GM18511 (cell line): ENCODE data around the gene PHC3.
"Not testable (repeated sequence)": the region's sequence is repeated elsewhere in the genome, so short reads cannot be mapped to it uniquely, and the experiment has no call there.

ENCODE experiments used
- ATAC-seq: cut with Tn5 transposase; IDR thresholded peaks from one replicate; pipeline ENCODE4 v1.9.1; 2021; ENCODE audit warnings: mild to moderate bottlenecking, moderate library complexity; ENCODE audit not compliant: unreplicated experiment

PHC3 gene

GRCh38 chr3:170180908-170181885, at the start of gene PHC3:
PHC3 (minus strand) TSS chr3:170181733; CDS start chr3:170181715, 18 bp downstream.
- peak; percentile 80 for ATAC-seq

GRCh38 chr3:170228093-170228766, 46.7 kb upstream of the PHC3 start:
- ATAC-seq, result no peak

GRCh38 chr3:170226426-170226960, 45.0 kb upstream of the PHC3 start:
- no peak for ATAC-seq

GRCh38 chr3:170225166-170225565, 43.6 kb upstream of the PHC3 start:
- ATAC-seq, result no peak

- ATAC-seq, result peak; percentile 42
These were observed 41.4 kb upstream of the PHC3 start for GRCh38 chr3:170222647-170223541.

GRCh38 chr3:170221924-170222646, 40.6 kb upstream of the PHC3 start, which contains the start of gene PRKCI:
PRKCI (plus strand) TSS chr3:170222424; CDS start chr3:170222670, 246 bp downstream.
- ATAC-seq, result peak; percentile 97

GRCh38 chr3:170220871-170221270, 39.3 kb upstream of the PHC3 start:
- no peak for ATAC-seq

GRCh38 chr3:170219850-170220249, 38.3 kb upstream of the PHC3 start:
- ATAC-seq, result no peak

- no peak for ATAC-seq
These were observed 30.1 kb upstream of the PHC3 start for GRCh38 chr3:170211668-170212067.

GRCh38 chr3:170207717-170208116, 26.2 kb upstream of the PHC3 start:
- no peak for ATAC-seq

GRCh38 chr3:170206164-170206762, 24.7 kb upstream of the PHC3 start:
- ATAC-seq, result not testable (repeated sequence)

- ATAC-seq, result no peak
These were observed 23.8 kb upstream of the PHC3 start for GRCh38 chr3:170205302-170205701.

- no peak for ATAC-seq
These were observed 23.0 kb upstream of the PHC3 start for GRCh38 chr3:170204509-170204908.

- no peak for ATAC-seq
These were observed 22.5 kb upstream of the PHC3 start for GRCh38 chr3:170204023-170204472.

GRCh38 chr3:170203457-170203856, 21.9 kb upstream of the PHC3 start:
- ATAC-seq, result no peak

GRCh38 chr3:170201527-170201926, 20.0 kb upstream of the PHC3 start:
- no peak for ATAC-seq

- no peak for ATAC-seq
These were observed 19.5 kb upstream of the PHC3 start for GRCh38 chr3:170200987-170201386.

- ATAC-seq, result no peak
These were observed 15.3 kb upstream of the PHC3 start for GRCh38 chr3:170196833-170197232.

GRCh38 chr3:170195759-170196158, 14.2 kb upstream of the PHC3 start:
- not testable (repeated sequence) for ATAC-seq
